GM12878 (cell line): Measurements from ENCODE around the gene MAL.

ENCODE experiments used
- EP300 ChIP-seq, 2 experiments: fragments of 150-350 bp in 1 of 2; IDR thresholded peaks; 2 replicates each; pipeline ENCODE4 v1.6.1; 2011 to 2012; ENCODE audit warnings: low read depth in 2 of 2, low read length in 2 of 2, borderline replicate concordance in 1 of 2, improper control_type of control experiment in 1 of 2, inconsistent platforms in 1 of 2; ENCODE audit not compliant: control insufficient read depth in 1 of 2
- FOS ChIP-seq: IDR thresholded peaks from 3 replicates; pipeline ENCODE4 v1.6.1; 2011; ENCODE audit warnings: borderline replicate concordance; ENCODE audit not compliant: insufficient read length; ENCODE audit errors: extremely low read depth
- KDM1A ChIP-seq: fragments of 200-600 bp; sonication (generic); IDR thresholded peaks from 2 replicates; pipeline ENCODE4 v1.6.1; 2016; ENCODE audit warnings: borderline replicate concordance
- NBN ChIP-seq: fragments of 450-650 bp; IDR thresholded peaks from 2 replicates; pipeline ENCODE4 v1.6.1; 2016
- POLR2A ChIP-seq: IDR thresholded peaks from 2 replicates; pipeline ENCODE4 v1.6.1; 2011; ENCODE audit warnings: low read depth, mild to moderate bottlenecking, low read length
- RAD21 ChIP-seq: IDR thresholded peaks from 2 replicates; pipeline ENCODE4 v1.6.1; 2011; ENCODE audit warnings: mild to moderate bottlenecking, low read depth, low read length, moderate library complexity; ENCODE audit not compliant: insufficient read depth
- YY1 ChIP-seq: IDR thresholded peaks from 2 replicates; pipeline ENCODE4 v1.6.1; 2011; ENCODE audit warnings: low read depth, mild to moderate bottlenecking, low read length
- TF ChIP-seq, protein P1 (sequence below), 3 experiments: IDR thresholded peaks in 2 of 3; conservative IDR thresholded peaks in 1 of 3; 2 replicates each; pipeline ENCODE4 v1.5.1; 2011; ENCODE audit warnings: low read depth in 3 of 3, low read length in 3 of 3, mild to moderate bottlenecking in 3 of 3, control low read depth in 2 of 3, moderate library complexity in 2 of 3, inconsistent platforms in 1 of 3, mixed read lengths in 1 of 3; ENCODE audit not compliant: control insufficient read depth in 2 of 3, insufficient read depth in 1 of 3; ENCODE audit errors: extremely low read depth in 1 of 3
- TF ChIP-seq, protein P2 (sequence below): fragments of 450-650 bp; formaldehyde crosslinking; IDR thresholded peaks from 2 replicates; pipeline ENCODE4 v1.4.0; 2022; ENCODE audit warnings: mild to moderate bottlenecking, moderate library complexity
- TF ChIP-seq, protein P3 (sequence below): IDR thresholded peaks from 2 replicates; pipeline ENCODE4 v1.6.1; 2012; ENCODE audit warnings: low read depth, low read length, improper control_type of control experiment
- TF ChIP-seq, protein P4 (sequence below): IDR thresholded peaks from 2 replicates; pipeline ENCODE4 v1.6.1; 2011; ENCODE audit warnings: low read depth, mild to moderate bottlenecking, low read length, moderate library complexity, borderline replicate concordance; ENCODE audit errors: extremely low read depth
- TF ChIP-seq, protein P5 (sequence below): fragments of 450-650 bp; IDR thresholded peaks from 2 replicates; pipeline ENCODE4 v1.6.1; 2017; ENCODE audit warnings: antibody characterized with exemption, mild to moderate bottlenecking, moderate library complexity

DNA sequence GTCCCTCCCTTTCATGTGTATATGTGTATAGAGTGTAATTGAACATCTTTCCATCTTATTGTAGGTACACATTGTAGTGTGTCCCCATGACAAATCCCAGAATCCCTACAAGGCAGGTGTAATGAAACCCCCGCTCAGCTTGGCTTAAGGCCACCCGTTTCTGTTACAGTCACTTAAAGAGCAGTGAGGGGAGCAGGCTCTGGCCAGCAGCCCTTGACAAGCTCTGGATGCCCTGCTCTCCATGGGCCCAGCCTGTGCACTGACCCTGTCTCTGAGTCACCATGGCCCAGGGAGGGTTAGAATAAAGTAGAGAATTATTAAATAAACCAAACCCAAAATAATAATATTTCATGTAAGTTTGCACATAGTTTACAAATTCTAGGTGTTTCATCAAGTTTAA is 17.2 kb upstream of the MAL start:
- TF ChIP-seq POLR2A, result no peak
- TF ChIP-seq, protein P1, sequence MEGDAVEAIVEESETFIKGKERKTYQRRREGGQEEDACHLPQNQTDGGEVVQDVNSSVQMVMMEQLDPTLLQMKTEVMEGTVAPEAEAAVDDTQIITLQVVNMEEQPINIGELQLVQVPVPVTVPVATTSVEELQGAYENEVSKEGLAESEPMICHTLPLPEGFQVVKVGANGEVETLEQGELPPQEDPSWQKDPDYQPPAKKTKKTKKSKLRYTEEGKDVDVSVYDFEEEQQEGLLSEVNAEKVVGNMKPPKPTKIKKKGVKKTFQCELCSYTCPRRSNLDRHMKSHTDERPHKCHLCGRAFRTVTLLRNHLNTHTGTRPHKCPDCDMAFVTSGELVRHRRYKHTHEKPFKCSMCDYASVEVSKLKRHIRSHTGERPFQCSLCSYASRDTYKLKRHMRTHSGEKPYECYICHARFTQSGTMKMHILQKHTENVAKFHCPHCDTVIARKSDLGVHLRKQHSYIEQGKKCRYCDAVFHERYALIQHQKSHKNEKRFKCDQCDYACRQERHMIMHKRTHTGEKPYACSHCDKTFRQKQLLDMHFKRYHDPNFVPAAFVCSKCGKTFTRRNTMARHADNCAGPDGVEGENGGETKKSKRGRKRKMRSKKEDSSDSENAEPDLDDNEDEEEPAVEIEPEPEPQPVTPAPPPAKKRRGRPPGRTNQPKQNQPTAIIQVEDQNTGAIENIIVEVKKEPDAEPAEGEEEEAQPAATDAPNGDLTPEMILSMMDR (IDR thresholded peaks at IDR 0.05 in 2 of 3, conservative IDR thresholded peaks at IDR 0.05 in 1 of 3; ENCODE audit: control insufficient read depth in 2 of 3, extremely low read depth in 1 of 3, insufficient read depth in 1 of 3, low read depth in 3 of 3, low read length in 3 of 3), result no peak
- no peak for TF ChIP-seq KDM1A
- TF ChIP-seq FOS, result no peak
- no peak for TF ChIP-seq YY1
- TF ChIP-seq NBN, result no peak
- TF ChIP-seq, protein P2, sequence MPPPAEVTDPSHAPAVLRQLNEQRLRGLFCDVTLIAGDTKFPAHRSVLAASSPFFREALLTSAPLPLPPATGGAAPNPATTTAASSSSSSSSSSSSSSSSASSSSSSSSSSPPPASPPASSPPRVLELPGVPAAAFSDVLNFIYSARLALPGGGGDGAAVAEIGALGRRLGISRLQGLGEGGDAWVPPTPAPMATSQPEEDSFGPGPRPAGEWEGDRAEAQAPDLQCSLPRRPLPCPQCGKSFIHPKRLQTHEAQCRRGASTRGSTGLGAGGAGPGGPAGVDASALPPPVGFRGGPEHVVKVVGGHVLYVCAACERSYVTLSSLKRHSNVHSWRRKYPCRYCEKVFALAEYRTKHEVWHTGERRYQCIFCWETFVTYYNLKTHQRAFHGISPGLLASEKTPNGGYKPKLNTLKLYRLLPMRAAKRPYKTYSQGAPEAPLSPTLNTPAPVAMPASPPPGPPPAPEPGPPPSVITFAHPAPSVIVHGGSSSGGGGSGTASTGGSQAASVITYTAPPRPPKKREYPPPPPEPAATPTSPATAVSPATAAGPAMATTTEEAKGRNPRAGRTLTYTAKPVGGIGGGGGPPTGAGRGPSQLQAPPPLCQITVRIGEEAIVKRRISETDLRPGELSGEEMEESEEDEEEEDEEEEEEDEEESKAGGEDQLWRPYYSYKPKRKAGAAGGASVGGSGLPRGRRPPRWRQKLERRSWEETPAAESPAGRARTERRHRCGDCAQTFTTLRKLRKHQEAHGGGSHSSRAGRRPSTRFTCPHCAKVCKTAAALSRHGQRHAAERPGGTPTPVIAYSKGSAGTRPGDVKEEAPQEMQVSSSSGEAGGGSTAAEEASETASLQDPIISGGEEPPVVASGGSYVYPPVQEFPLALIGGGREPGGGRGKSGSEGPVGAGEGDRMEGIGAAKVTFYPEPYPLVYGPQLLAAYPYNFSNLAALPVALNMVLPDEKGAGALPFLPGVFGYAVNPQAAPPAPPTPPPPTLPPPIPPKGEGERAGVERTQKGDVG, result no peak
- TF ChIP-seq, protein P3, sequence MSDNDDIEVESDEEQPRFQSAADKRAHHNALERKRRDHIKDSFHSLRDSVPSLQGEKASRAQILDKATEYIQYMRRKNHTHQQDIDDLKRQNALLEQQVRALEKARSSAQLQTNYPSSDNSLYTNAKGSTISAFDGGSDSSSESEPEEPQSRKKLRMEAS, result no peak
- TF ChIP-seq, protein P4, sequence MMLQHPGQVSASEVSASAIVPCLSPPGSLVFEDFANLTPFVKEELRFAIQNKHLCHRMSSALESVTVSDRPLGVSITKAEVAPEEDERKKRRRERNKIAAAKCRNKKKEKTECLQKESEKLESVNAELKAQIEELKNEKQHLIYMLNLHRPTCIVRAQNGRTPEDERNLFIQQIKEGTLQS, result no peak
- TF ChIP-seq, protein P5, sequence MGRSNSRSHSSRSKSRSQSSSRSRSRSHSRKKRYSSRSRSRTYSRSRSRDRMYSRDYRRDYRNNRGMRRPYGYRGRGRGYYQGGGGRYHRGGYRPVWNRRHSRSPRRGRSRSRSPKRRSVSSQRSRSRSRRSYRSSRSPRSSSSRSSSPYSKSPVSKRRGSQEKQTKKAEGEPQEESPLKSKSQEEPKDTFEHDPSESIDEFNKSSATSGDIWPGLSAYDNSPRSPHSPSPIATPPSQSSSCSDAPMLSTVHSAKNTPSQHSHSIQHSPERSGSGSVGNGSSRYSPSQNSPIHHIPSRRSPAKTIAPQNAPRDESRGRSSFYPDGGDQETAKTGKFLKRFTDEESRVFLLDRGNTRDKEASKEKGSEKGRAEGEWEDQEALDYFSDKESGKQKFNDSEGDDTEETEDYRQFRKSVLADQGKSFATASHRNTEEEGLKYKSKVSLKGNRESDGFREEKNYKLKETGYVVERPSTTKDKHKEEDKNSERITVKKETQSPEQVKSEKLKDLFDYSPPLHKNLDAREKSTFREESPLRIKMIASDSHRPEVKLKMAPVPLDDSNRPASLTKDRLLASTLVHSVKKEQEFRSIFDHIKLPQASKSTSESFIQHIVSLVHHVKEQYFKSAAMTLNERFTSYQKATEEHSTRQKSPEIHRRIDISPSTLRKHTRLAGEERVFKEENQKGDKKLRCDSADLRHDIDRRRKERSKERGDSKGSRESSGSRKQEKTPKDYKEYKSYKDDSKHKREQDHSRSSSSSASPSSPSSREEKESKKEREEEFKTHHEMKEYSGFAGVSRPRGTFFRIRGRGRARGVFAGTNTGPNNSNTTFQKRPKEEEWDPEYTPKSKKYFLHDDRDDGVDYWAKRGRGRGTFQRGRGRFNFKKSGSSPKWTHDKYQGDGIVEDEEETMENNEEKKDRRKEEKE, result no peak
- TF ChIP-seq EP300 (IDR thresholded peaks at IDR 0.05; ENCODE audit: borderline replicate concordance in 1 of 2, control insufficient read depth in 1 of 2, low read depth in 2 of 2, low read length in 2 of 2), result no peak
- TF ChIP-seq RAD21, result no peak
